BE2C (cell line): ENCODE data around the gene EIF3K.

ENCODE experiments used
- DNase-seq: peaks from one replicate; pipeline ENCODE4 v3.0.0-alpha.2; 2020
- H3K27me3 ChIP-seq: fragments of 250-450 bp; sonication (Bioruptor Pico); 2 replicates; pipeline ENCODE4 v1.5.1; 2020; ENCODE audit warnings: mild to moderate bottlenecking
- H3K36me3 ChIP-seq: fragments of 250-450 bp; sonication (Bioruptor Pico); 2 replicates; pipeline ENCODE4 v1.5.1; 2020; ENCODE audit warnings: mild to moderate bottlenecking
- H3K4me1 ChIP-seq: fragments of 250-450 bp; sonication (Bioruptor Pico); 2 replicates; pipeline ENCODE4 v1.5.1; 2020
- H3K4me3 ChIP-seq: 2 replicates; pipeline ENCODE4 v1.5.1; 2011; ENCODE audit warnings: low read depth, low read length
- H3K9me3 ChIP-seq: fragments of 250-450 bp; sonication (Bioruptor Pico); 2 replicates; pipeline ENCODE4 v1.5.1; 2020
- CTCF ChIP-seq: IDR thresholded peaks from 2 replicates; pipeline ENCODE4 v1.5.1; 2012; ENCODE audit warnings: mild to moderate bottlenecking, low read depth, low read length

The EIF3K gene

GRCh38 chr19:38647368-38647965, 28.5 kb downstream of the EIF3K start, which contains the start of gene ACTN4:
Gene ACTN4 (plus strand): TSS chr19:38647649. CDS start chr19:38647746, 97 bp downstream.
- TF ChIP-seq CTCF, result no peak
- Histone ChIP-seq H3K36me3 (no peaks in the 10 kb centered on the region; the same call in 1 of the 2 replicates), H3K27me3 (no peaks in the 10 kb centered on the region), H3K4me3 (peak within 1 kb of the TSS; percentile 99), H3K9me3 (no peaks in the 10 kb centered on the region), H3K4me1 (peaks cover 9% of the 10 kb centered on the region; the same call in 1 of the 2 replicates)
- peak; percentile 99 for DNase-seq

- no peak for DNase-seq
- no peaks in the 10 kb centered on the region; the same call in 1 of the 2 replicates for H3K36me3 ChIP-seq
- no peaks in the 10 kb centered on the region for H3K27me3 ChIP-seq
- H3K4me1 ChIP-seq, result peaks cover 11% of the 10 kb centered on the region; the same call in 1 of the 2 replicates
- TF ChIP-seq CTCF, result no peak
- H3K4me3 ChIP-seq, result peak overlapping the region; percentile 99
- no peaks in the 10 kb centered on the region for H3K9me3 ChIP-seq
These were observed 29.2 kb downstream of the EIF3K start for GRCh38 chr19:38647966-38648768.

- no peaks in the 10 kb centered on the region; the same call in none of the 2 replicates for H3K36me3 ChIP-seq
- H3K27me3 ChIP-seq, result no peaks in the 10 kb centered on the region
- no peaks in the 10 kb centered on the region for H3K9me3 ChIP-seq
- TF ChIP-seq CTCF, result no peak
- no peak for DNase-seq
- peak overlapping the region; percentile 99 for H3K4me3 ChIP-seq
- H3K4me1 ChIP-seq, result peaks cover 11% of the 10 kb centered on the region; the same call in 1 of the 2 replicates
These were observed 29.8 kb downstream of the EIF3K start for GRCh38 chr19:38648769-38649304.

GRCh38 chr19:38649305-38650171, 30.6 kb downstream of the EIF3K start:
- no peaks in the 10 kb centered on the region for H3K9me3 ChIP-seq
- no peak for DNase-seq
- peak overlapping the region; percentile 99 for H3K4me3 ChIP-seq
- no peaks in the 10 kb centered on the region; the same call in none of the 2 replicates for H3K36me3 ChIP-seq
- no peak for TF ChIP-seq CTCF
- peaks cover 11% of the 10 kb centered on the region; the same call in 1 of the 2 replicates for H3K4me1 ChIP-seq
- no peaks in the 10 kb centered on the region for H3K27me3 ChIP-seq

GRCh38 chr19:38650172-38650775, 31.3 kb downstream of the EIF3K start:
- H3K4me3 ChIP-seq, result no peak overlapping the region
- H3K36me3 ChIP-seq, result peaks cover 2% of the 10 kb centered on the region
- TF ChIP-seq CTCF, result no peak
- no peaks in the 10 kb centered on the region for H3K9me3 ChIP-seq
- no peak for DNase-seq
- peaks cover 11% of the 10 kb centered on the region; the same call in 1 of the 2 replicates for H3K4me1 ChIP-seq
- H3K27me3 ChIP-seq, result no peaks in the 10 kb centered on the region
